Lung (tissue), 12 donors: ENCODE measurements around the gene FSCN2. TPM values are rescaled to one million over a fixed set of nuclear protein-coding genes. Genes with fewer than 3 reads are reported as not detected.

ENCODE experiments used
- ATAC-seq: fragments of 200-7000 bp; cut with Tn5 transposase; one replicate; pipeline ENCODE4 v1.9.1; 2020; ENCODE audit warnings: moderate number of reproducible peaks; ENCODE audit not compliant: insufficient read depth, low FRiP score
- DNase-seq, 3 donors: peaks; one replicate each; pipeline ENCODE4 v3.0.0-alpha.2; 2013 to 2017
- H3K27ac ChIP-seq, 2 donors: one replicate each; pipeline ENCODE4 v1.5.1; 2013; ENCODE audit warnings: mild to moderate bottlenecking in 2 of 2, moderate library complexity in 2 of 2, control low read depth in 1 of 2, inconsistent platforms in 1 of 2, low read depth in 1 of 2, low read length in 1 of 2
- H3K27me3 ChIP-seq, 3 donors: one replicate each; pipeline ENCODE4 v1.5.1; 2013; ENCODE audit warnings: low read length in 2 of 3; ENCODE audit not compliant: control insufficient read depth in 3 of 3, insufficient read depth in 3 of 3
- H3K36me3 ChIP-seq, 4 donors: one replicate each; pipeline ENCODE4 v1.5.1; 2013; ENCODE audit warnings: low read length in 4 of 4, mild to moderate bottlenecking in 1 of 4, moderate library complexity in 1 of 4; ENCODE audit not compliant: control insufficient read depth in 4 of 4, insufficient read depth in 4 of 4
- H3K4me1 ChIP-seq, 5 donors: one replicate each; pipeline ENCODE4 v1.5.1; 2013; ENCODE audit warnings: low read length in 5 of 5, mild to moderate bottlenecking in 2 of 5, moderate library complexity in 1 of 5; ENCODE audit not compliant: control insufficient read depth in 5 of 5, insufficient read depth in 5 of 5
- H3K4me3 ChIP-seq: one replicate; pipeline ENCODE4 v1.5.1; 2013; ENCODE audit warnings: mild to moderate bottlenecking, control low read depth, moderate library complexity
- H3K9ac ChIP-seq, 2 donors: one replicate each; pipeline ENCODE4 v1.5.1; 2013; ENCODE audit warnings: low read length in 2 of 2, control low read depth in 1 of 2; ENCODE audit not compliant: insufficient read depth in 1 of 2
- H3K9me3 ChIP-seq, 4 donors: one replicate each; pipeline ENCODE4 v1.5.1; 2013; ENCODE audit warnings: low read length in 3 of 4, mild to moderate bottlenecking in 1 of 4, moderate library complexity in 1 of 4; ENCODE audit not compliant: control insufficient read depth in 4 of 4, insufficient read depth in 3 of 4
- WGBS, 2 donors: extraction: QIAGEN DNeasy Blood & Tissue Kit; methylation state at CpG; one replicate each; pipeline ENCODE4 v1.1.7; 2013; 5-methylcytosine and 5-hydroxymethylcytosine counted together
- polyA plus RNA-seq, 2 donors: library from polyadenylated mRNA; stranded (reverse); fragments of 200-250 nt; gene quantifications; one replicate each; pipeline ENCODE4 v1.2.1, GENCODE V29; 2013
- total RNA-seq, 2 donors: library from RNA; depleted of rRNA in 1 of 2; stranded (reverse); fragments of >200 nt in 1 of 2; gene quantifications; one replicate each; pipeline ENCODE4 v1.2.1, GENCODE V29; 2014 to 2021
- TF ChIP-seq, protein P1 (sequence below): IDR thresholded peaks from 2 replicates; pipeline ENCODE4 v1.5.1; 2012; ENCODE audit warnings: mild to moderate bottlenecking; ENCODE audit errors: control extremely low read depth, extremely low read depth
- donor health status: control.
- donor health status: control.
- donor health status: Bipolar disorder and iron deficiency.
- donor health status: healthy.
- donor health status: DM: yes; HTN: yes; CAD: no.

The FSCN2 gene
- total and polyA plus RNA-seq, 4 donors = 0.46 to 3.9 (median 1.9) TPM

DNA sequence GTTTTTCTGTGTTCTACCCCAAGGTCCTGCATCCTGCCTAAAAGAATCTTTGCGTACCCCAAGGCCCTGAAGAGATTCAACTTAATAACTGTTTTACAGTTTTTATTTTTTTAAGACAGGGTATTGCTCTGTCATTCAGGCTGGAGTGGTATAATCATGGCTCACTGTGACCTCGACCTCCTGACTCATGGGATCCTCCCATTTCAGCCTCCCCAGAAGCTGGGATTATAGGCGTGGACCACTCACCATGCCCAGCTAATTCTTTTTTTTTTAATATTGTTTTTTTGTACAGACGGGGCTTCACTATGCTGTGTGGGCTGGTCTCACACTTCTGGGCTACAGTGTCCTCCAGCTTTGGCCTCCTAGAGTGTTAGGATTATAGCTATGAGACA is 33.3 kb downstream of the FSCN2 start:
- Histone ChIP-seq H3K27me3 (no peaks in the 10 kb centered on the region), H3K9me3 (no peaks in the 10 kb centered on the region), H3K9ac (no peak overlapping the region), H3K4me3 (no peak overlapping the region), H3K4me1 (peaks cover 0 to 9% (median 8%) of the 10 kb centered on the region in 5 donors), H3K36me3 (peaks cover 9 to 57% (median 37%) of the 10 kb centered on the region in 4 donors), H3K27ac (no peak overlapping the region)
- DNase-seq (no peak), ATAC-seq (no peak)
- TF ChIP-seq, protein P1, sequence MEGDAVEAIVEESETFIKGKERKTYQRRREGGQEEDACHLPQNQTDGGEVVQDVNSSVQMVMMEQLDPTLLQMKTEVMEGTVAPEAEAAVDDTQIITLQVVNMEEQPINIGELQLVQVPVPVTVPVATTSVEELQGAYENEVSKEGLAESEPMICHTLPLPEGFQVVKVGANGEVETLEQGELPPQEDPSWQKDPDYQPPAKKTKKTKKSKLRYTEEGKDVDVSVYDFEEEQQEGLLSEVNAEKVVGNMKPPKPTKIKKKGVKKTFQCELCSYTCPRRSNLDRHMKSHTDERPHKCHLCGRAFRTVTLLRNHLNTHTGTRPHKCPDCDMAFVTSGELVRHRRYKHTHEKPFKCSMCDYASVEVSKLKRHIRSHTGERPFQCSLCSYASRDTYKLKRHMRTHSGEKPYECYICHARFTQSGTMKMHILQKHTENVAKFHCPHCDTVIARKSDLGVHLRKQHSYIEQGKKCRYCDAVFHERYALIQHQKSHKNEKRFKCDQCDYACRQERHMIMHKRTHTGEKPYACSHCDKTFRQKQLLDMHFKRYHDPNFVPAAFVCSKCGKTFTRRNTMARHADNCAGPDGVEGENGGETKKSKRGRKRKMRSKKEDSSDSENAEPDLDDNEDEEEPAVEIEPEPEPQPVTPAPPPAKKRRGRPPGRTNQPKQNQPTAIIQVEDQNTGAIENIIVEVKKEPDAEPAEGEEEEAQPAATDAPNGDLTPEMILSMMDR = no peak
- WGBS, 2 donors = 81 to 87% methylated on average over 4 of the region's 4 CpGs

DNA sequence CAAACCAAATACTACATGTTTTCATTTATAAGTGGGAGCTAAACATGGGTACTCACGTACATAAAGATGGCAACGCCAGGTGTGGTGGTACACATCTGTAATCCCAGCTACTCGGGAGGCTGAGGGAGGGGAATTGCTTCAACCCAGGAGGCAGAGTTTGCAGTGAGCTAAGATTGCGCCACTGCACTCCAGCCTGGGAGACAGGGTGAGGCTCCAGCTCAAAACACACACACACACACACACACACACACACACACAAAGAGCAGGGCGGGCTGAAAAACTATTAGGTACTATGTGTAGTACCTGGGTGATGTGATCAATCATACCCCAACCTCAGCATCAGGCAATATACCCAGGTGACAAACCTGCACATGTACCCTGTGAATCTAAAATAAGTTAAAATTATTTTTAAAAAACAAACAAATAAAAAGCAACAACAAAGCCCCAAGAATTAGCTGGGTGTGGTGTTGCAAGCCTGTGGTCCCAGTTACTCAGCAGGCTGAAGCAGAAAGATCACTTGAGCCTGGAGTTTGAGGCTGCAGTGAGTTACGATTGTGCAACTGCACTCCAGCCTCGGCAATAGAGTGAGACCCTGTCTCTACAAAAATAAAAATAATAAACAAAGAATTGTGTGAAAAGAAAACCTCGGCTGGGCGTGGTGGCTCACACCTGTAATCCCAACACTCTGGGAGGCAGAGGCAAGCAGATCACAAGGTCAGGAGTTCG is 35.8 kb downstream of the FSCN2 start:
- WGBS, 2 donors = 45 to 67% methylated on average over 10 of the region's 10 CpGs
- no peaks in the 10 kb centered on the region for H3K9me3 ChIP-seq
- H3K36me3 ChIP-seq = peaks cover 9 to 47% (median 39%) of the 10 kb centered on the region in 4 donors
- H3K27me3 ChIP-seq = no peaks in the 10 kb centered on the region
- no peak for DNase-seq
- peaks cover 8 to 25% (median 18%) of the 10 kb centered on the region in 5 donors for H3K4me1 ChIP-seq
- H3K4me3 ChIP-seq = no peak overlapping the region
- ATAC-seq = no peak
- no peak overlapping the region for H3K27ac ChIP-seq
- TF ChIP-seq, protein P1 = no peak
- no peak overlapping the region for H3K9ac ChIP-seq

DNA sequence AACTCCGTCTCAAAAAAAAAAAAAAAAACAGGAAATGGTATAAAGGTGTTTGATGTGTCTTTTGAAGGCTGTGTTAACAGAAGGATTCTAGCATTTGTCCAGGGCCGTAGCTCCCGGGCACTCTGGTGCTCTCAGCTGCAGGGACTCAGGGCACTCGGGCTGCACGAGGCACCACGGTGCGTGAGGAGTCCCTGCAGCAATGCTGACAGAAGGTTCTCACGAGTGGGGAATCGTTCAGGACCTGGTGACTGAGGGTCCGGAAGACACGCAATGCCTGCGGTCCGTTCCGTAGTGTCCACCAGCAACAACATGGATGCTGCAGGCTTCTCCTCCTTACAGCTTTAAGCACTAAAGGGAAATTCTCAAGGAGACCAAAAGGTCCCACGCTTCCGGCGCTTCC is 36.6 kb downstream of the FSCN2 start:
- ATAC-seq (no peak), DNase-seq (no peak)
- Histone ChIP-seq H3K9me3 (no peaks in the 10 kb centered on the region), H3K36me3 (peaks cover 10 to 50% (median 45%) of the 10 kb centered on the region in 4 donors), H3K9ac (no peak overlapping the region), H3K4me1 (peaks cover 8 to 25% (median 18%) of the 10 kb centered on the region in 5 donors), H3K27ac (no peak overlapping the region), H3K4me3 (no peak overlapping the region), H3K27me3 (no peaks in the 10 kb centered on the region)
- WGBS, 2 donors = 87 to 92% methylated on average over 17 of the region's 17 CpGs
- TF ChIP-seq, protein P1 = no peak
